ENCODE results near the gene TRIM8.

GRCh38 chr10:102621443-102622325 lies 22.6 kb upstream of the TRIM8 start:
- TF ChIP-seq CTCF (IDR thresholded peaks at IDR 0.05) (no peak), POLR2A (IDR thresholded peaks at IDR 0.05) (no peak)

Measured in prostate gland (tissue), 2 donors.